ENCODE data around the gene TPRX1.

- TF ChIP-seq, protein P1, sequence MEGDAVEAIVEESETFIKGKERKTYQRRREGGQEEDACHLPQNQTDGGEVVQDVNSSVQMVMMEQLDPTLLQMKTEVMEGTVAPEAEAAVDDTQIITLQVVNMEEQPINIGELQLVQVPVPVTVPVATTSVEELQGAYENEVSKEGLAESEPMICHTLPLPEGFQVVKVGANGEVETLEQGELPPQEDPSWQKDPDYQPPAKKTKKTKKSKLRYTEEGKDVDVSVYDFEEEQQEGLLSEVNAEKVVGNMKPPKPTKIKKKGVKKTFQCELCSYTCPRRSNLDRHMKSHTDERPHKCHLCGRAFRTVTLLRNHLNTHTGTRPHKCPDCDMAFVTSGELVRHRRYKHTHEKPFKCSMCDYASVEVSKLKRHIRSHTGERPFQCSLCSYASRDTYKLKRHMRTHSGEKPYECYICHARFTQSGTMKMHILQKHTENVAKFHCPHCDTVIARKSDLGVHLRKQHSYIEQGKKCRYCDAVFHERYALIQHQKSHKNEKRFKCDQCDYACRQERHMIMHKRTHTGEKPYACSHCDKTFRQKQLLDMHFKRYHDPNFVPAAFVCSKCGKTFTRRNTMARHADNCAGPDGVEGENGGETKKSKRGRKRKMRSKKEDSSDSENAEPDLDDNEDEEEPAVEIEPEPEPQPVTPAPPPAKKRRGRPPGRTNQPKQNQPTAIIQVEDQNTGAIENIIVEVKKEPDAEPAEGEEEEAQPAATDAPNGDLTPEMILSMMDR (IDR thresholded peaks at IDR 0.05; ENCODE audit: extremely low read depth in 1 of 2, insufficient read depth in 1 of 2, low read depth in 1 of 2, low read length in 2 of 2): no peak
- no peak for TF ChIP-seq POLR2A (IDR thresholded peaks at IDR 0.05; ENCODE audit: low read depth, low read length)
These were observed 48.7 kb upstream of the TPRX1 start for GRCh38 chr19:47853003-47853402.

All from endothelial cell of umbilical vein (primary cell).